Ectodermal cell (in vitro differentiated cells): Measurements from ENCODE around the gene TAF4B.
"Not testable (repeated sequence)": the region's sequence is repeated elsewhere in the genome, so short reads cannot be mapped to it uniquely, and the experiment has no call there.

Experiments used
- H3K27ac ChIP-seq: 2 replicates; pipeline ENCODE4 v1.7.0; 2013; ENCODE audit warnings: mild to moderate bottlenecking, low read depth, low read length; ENCODE audit not compliant: insufficient read depth, poor library complexity, severe bottlenecking
- H3K27me3 ChIP-seq: 2 replicates; pipeline ENCODE4 v1.7.0; 2013; ENCODE audit warnings: mild to moderate bottlenecking, low read length; ENCODE audit not compliant: insufficient read depth, control insufficient read depth, poor library complexity, severe bottlenecking
- H3K36me3 ChIP-seq: one replicate; pipeline ENCODE4 v1.7.0; 2013; ENCODE audit warnings: low read length; ENCODE audit not compliant: control insufficient read depth, insufficient read depth
- H3K4me1 ChIP-seq: one replicate; pipeline ENCODE4 v1.7.0; 2013; ENCODE audit warnings: low read length; ENCODE audit not compliant: control insufficient read depth, insufficient read depth
- H3K4me3 ChIP-seq: 2 replicates; pipeline ENCODE4 v1.7.0; 2013; ENCODE audit warnings: low read depth, low read length, control low read depth; ENCODE audit not compliant: insufficient read depth
- H3K9me3 ChIP-seq: 2 replicates; pipeline ENCODE4 v1.7.0; 2013; ENCODE audit warnings: mild to moderate bottlenecking, low read length, moderate library complexity; ENCODE audit not compliant: control insufficient read depth
- WGBS, 2 experiments: methylation state at CpG; one replicate each; pipeline ENCODE4 v1.1.7; 2013; ENCODE audit warnings: missing lambda C conversion rate in 2 of 2; 5-methylcytosine and 5-hydroxymethylcytosine counted together

The TAF4B gene

DNA sequence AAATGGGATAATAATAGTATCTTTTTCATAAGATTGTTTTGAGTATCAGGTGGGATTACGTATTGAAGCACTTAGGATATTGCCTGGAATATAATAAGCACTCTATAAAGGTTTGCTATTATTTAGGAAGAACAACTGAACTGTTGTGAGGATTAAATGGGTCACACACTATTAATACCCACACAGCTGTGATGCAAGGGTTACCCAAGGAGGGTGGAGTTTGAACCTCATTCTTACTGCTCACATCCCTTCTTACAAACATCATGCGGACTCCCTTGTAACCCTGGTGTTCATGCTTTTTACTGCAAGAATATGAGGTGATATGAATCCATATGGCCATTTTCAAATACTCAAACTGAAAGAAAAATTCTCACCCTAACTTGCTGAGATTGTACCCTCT, 208.6 kb downstream of the TAF4B start:
- 40 to 62% methylated on average over 1 to 2 of the region's 2 CpGs for WGBS, 2 experiments
- H3K27ac ChIP-seq: no peak overlapping the region
- H3K9me3 ChIP-seq: no peaks in the 10 kb centered on the region
- H3K36me3 ChIP-seq: no peaks in the 10 kb centered on the region
- H3K4me3 ChIP-seq: no peak overlapping the region
- H3K27me3 ChIP-seq: no peaks in the 10 kb centered on the region
- peaks cover 1% of the 10 kb centered on the region for H3K4me1 ChIP-seq

DNA sequence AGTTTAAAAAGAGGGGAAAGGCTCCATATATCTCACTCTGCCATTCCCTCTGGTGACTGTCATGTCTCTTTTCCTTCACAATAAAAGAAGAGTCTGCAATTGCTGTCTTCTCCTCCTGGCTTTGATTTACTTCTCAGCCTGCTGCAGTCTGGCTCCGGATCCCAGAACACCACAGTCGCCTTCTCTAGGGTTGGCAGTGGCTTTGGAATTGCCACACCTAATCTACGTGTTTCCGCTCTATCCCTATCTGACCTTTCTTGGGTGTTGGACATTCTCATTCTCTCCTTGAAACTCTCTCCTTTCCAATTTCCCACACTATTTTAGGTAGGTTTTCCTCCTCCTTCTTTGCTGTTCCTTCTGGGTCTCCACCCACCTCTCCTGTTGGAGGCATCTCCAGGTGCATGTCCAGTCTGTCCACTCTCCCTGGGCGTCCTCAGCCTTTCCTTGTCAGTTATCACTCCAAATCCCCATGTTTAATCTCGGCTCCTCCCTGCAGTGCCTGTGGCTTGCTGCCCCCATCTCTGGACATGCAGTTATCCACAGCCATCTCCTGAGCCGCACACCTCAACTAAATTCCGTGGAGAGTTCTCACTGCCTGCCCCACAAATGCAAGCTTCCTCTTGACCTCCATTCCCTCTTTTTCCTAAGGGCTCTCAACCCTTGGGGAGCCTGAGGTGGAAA, 209.3 kb downstream of the TAF4B start:
- H3K27me3 ChIP-seq: no peaks in the 10 kb centered on the region
- no peak overlapping the region for H3K27ac ChIP-seq
- H3K4me3 ChIP-seq: no peak overlapping the region
- H3K36me3 ChIP-seq: no peaks in the 10 kb centered on the region
- WGBS, 2 experiments: 91 to 93% methylated on average over 8 of the region's 8 CpGs
- no peaks in the 10 kb centered on the region for H3K9me3 ChIP-seq
- no peaks in the 10 kb centered on the region for H3K4me1 ChIP-seq

GRCh38 chr18:26436176-26437051, 210.2 kb downstream of the TAF4B start:
- Histone ChIP-seq H3K27ac (no peak overlapping the region), H3K27me3 (no peaks in the 10 kb centered on the region), H3K9me3 (no peaks in the 10 kb centered on the region), H3K36me3 (no peaks in the 10 kb centered on the region), H3K4me3 (no peak overlapping the region), H3K4me1 (no peaks in the 10 kb centered on the region)
- WGBS, 2 experiments: 83% methylated on average over 11 of the region's 11 CpGs

DNA sequence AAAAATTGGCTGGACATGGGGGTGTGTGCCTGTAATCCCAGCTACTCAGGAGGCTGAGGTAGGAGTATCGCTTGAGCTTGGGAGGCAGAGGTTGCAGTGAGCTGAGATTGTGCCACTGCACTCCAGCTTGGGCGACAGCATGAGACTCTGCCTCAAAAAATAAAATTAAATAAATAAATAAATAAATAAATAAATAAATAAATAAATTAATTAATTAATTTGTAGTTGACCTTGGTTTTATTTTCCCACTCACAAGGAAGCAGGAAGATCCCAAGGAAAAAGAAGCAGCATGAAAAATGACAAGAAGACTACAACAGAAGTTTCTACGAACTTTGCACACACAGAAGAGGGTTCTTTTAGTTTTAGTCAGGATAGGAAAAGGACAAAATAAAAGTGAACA, 211.4 kb downstream of the TAF4B start:
- H3K4me1 ChIP-seq, H3K4me3 ChIP-seq, H3K27me3 ChIP-seq, H3K9me3 ChIP-seq, H3K27ac ChIP-seq, H3K36me3 ChIP-seq: not testable (repeated sequence)
- 93 to 98% methylated on average over 2 to 3 of the region's 3 CpGs for WGBS, 2 experiments

- H3K27ac ChIP-seq: no peak overlapping the region
- no peaks in the 10 kb centered on the region for H3K9me3 ChIP-seq
- no peaks in the 10 kb centered on the region for H3K36me3 ChIP-seq
- no peaks in the 10 kb centered on the region for H3K4me1 ChIP-seq
- no peaks in the 10 kb centered on the region for H3K27me3 ChIP-seq
- no peak overlapping the region for H3K4me3 ChIP-seq
- WGBS, 2 experiments: 91 to 94% methylated on average over 5 of the region's 5 CpGs
Observed at GRCh38 chr18:26438980-26439379, 212.7 kb downstream of the TAF4B start.

- Histone ChIP-seq H3K4me3 (no peak overlapping the region), H3K36me3 (no peaks in the 10 kb centered on the region), H3K27ac (no peak overlapping the region), H3K9me3 (no peaks in the 10 kb centered on the region), H3K4me1 (no peaks in the 10 kb centered on the region), H3K27me3 (no peaks in the 10 kb centered on the region)
- 91 to 92% methylated on average over 4 of the region's 4 CpGs for WGBS, 2 experiments
Observed at GRCh38 chr18:26439537-26439936, 213.3 kb downstream of the TAF4B start.

DNA sequence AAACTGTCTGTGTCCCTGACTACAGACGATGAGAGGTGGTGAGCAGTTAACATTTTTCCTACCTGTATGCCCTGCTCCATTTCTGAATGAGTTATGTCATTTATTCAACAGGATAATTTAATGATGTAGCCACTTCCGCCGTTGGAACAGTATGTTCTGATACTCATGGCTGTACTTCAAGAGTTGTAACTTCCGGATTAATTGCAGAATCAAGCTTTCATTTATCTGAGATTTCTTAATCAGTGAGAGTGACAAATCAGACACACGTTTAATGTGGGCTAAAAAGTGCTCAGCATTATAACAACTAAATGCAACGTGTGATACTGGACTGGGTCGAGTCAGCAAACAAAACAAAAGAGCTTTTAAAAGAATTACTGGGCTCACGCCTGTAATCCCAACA, 214.4 kb downstream of the TAF4B start:
- no peak overlapping the region for H3K27ac ChIP-seq
- H3K4me1 ChIP-seq: no peaks in the 10 kb centered on the region
- no peaks in the 10 kb centered on the region for H3K36me3 ChIP-seq
- H3K4me3 ChIP-seq: no peak overlapping the region
- H3K9me3 ChIP-seq: no peaks in the 10 kb centered on the region
- no peaks in the 10 kb centered on the region for H3K27me3 ChIP-seq
- WGBS, 2 experiments: 92% methylated on average over 8 of the region's 8 CpGs
